Lower leg skin (tissue), 4 donors: Measurements from ENCODE around the gene BSPRY. TPM values are rescaled to one million over a fixed set of nuclear protein-coding genes. Genes with fewer than 3 reads are reported as not detected.

Experiments used
- DNase-seq, 2 donors: peaks; one replicate each; pipeline ENCODE4 v3.0.0-alpha.2; 2019; ENCODE audit warnings: low spot score in 2 of 2
- H3K4me3 ChIP-seq: fragments of 200-600 bp; sonication (generic); 2 replicates; pipeline ENCODE4 v1.5.1; 2017; ENCODE audit warnings: mild to moderate bottlenecking, low read depth; ENCODE audit not compliant: poor library complexity, severe bottlenecking
- POLR2A ChIP-seq, 2 donors: fragments of 450-650 bp; IDR thresholded peaks; one replicate each; pipeline ENCODE4 v1.6.1; 2016 to 2017; ENCODE audit warnings: antibody characterized with exemption in 2 of 2, mild to moderate bottlenecking in 1 of 2, moderate library complexity in 1 of 2
- WGBS, 2 donors: methylation state at CpG; one replicate each; pipeline ENCODE4 v1.1.5; 2018; 5-methylcytosine and 5-hydroxymethylcytosine counted together
- intact Hi-C: fragments of 100-400 bp; cut with DNase I; formaldehyde crosslinking; loops from one replicate; pipeline ENCODE4 v1.15.0; 2023; ENCODE audit warnings: low total_unique reads
- total RNA-seq, 4 donors: library from RNA; depleted of rRNA; stranded (reverse); fragments of >200 nt; gene quantifications; one replicate each; pipeline ENCODE4 v1.1.0, GENCODE V29; 2016
- TF ChIP-seq, protein P1 (sequence below), 3 donors: fragments of 450-650 bp; IDR thresholded peaks; one replicate each; pipeline ENCODE4 v1.5.1; 2016; ENCODE audit warnings: antibody characterized with exemption in 3 of 3, mild to moderate bottlenecking in 3 of 3, moderate library complexity in 2 of 3

BSPRY gene
- total RNA-seq, 4 donors from 2014 or later, result 36.9 to 56.9 (median 43.4) TPM

DNA sequence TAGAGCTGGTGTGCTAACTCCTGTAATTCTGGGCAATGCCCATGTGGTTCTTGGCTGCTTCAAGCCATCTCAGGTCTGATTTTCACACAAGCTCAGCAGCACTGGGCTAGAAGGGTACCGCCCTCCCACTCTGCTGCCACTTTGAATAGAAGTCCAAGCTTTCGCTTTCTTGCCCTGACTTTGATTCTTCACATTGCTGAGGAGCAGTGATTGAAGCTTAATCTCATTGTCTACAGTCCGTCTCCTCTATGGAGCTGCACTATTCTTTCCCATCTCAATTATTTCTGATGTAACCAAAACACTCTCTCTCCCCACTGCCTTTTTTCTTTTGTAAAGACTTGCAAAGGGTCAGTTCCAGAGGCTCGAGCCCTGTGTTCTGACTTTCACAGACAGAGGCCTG is 33.3 kb upstream of the BSPRY start:
- WGBS, 2 donors, result 87 to 95% methylated on average over 4 of the region's 4 CpGs
- intact Hi-C loops, result no loop called here

DNA sequence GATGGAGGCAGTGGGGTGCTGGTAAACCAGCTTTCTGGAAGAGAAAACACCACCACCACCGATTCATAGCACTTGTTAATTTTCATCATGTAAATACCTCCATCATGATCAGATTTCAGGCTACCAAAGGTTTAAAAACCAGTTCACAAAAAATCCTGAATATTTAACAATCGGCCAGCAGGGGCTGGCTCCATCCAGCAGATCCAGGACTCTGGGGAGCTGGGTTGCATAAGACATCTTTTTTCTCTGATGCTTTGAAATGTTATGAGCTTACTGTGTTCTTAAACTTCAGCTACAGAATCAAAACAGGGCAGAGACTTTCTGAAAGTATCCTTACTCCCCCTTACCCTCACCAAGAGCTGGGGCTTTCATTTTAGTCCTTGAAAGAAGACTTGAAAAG is 31.6 kb upstream of the BSPRY start:
- 70 to 72% methylated on average over 2 of the region's 2 CpGs for WGBS, 2 donors
- intact Hi-C loops, result no loop called here

More for the DNA sequence above, 33.3 kb upstream of the BSPRY start:
- DNase-seq, result no peak
- TF ChIP-seq, protein P1, sequence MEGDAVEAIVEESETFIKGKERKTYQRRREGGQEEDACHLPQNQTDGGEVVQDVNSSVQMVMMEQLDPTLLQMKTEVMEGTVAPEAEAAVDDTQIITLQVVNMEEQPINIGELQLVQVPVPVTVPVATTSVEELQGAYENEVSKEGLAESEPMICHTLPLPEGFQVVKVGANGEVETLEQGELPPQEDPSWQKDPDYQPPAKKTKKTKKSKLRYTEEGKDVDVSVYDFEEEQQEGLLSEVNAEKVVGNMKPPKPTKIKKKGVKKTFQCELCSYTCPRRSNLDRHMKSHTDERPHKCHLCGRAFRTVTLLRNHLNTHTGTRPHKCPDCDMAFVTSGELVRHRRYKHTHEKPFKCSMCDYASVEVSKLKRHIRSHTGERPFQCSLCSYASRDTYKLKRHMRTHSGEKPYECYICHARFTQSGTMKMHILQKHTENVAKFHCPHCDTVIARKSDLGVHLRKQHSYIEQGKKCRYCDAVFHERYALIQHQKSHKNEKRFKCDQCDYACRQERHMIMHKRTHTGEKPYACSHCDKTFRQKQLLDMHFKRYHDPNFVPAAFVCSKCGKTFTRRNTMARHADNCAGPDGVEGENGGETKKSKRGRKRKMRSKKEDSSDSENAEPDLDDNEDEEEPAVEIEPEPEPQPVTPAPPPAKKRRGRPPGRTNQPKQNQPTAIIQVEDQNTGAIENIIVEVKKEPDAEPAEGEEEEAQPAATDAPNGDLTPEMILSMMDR (IDR thresholded peaks at IDR 0.05), result no peak
- no peak for TF ChIP-seq POLR2A (IDR thresholded peaks at IDR 0.05)
- no peak overlapping the region for H3K4me3 ChIP-seq

DNA sequence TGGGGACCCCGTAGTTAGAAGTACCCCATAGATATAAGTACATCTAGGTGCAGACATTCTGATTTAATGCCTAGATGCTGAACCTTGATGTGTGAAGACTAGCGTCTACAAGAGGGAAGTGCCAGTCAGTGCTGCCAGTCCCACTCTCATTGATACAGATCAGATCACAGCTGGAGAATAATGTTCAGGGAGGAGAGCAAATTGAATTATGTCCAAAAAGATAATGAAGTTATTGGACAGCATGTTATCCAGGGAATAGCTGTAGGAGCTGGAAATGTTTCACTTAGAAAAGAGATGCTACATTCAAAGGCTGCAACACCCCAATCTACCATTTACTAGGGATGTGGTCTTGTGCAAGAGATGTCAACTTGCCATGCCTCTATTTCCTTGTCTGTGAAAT is 30.3 kb upstream of the BSPRY start:
- 87 to 95% methylated on average over 2 of the region's 2 CpGs for WGBS, 2 donors
- no peak overlapping the region for H3K4me3 ChIP-seq
- no peak for DNase-seq
- no peak for TF ChIP-seq POLR2A (IDR thresholded peaks at IDR 0.05)
- TF ChIP-seq, protein P1 (IDR thresholded peaks at IDR 0.05), result no peak
- intact Hi-C loops, result no loop called here

More for the DNA sequence above, 31.6 kb upstream of the BSPRY start:
- no peak for DNase-seq
- no peak overlapping the region for H3K4me3 ChIP-seq
- TF ChIP-seq, protein P1 (IDR thresholded peaks at IDR 0.05), result no peak
- TF ChIP-seq POLR2A (IDR thresholded peaks at IDR 0.05), result no peak

DNA sequence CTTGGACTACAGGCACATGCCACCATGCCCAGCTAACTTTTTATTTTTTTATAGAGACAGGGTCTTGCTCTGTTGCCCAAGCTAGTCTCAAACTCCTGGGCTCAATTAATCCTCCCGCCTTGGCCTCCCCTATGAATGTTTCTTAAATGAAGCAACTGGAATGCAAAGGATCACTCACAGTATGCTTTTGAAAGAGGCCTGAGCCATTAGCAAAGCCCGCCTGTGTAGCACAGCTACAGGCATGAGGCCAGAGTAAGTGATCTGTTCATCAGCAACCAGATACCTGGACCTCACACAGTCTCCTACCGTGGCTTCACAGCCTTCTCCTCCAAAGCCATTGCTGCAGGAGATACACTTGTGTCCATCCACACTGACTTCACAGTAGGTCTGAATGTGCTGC is 29.3 kb upstream of the BSPRY start:
- DNase-seq, result no peak
- TF ChIP-seq POLR2A (IDR thresholded peaks at IDR 0.05), result no peak
- TF ChIP-seq, protein P1 (IDR thresholded peaks at IDR 0.05), result no peak
- intact Hi-C loops, result no loop called here
- H3K4me3 ChIP-seq, result no peak overlapping the region
- 97 to 100% methylated on average over 3 of the region's 3 CpGs for WGBS, 2 donors

DNA sequence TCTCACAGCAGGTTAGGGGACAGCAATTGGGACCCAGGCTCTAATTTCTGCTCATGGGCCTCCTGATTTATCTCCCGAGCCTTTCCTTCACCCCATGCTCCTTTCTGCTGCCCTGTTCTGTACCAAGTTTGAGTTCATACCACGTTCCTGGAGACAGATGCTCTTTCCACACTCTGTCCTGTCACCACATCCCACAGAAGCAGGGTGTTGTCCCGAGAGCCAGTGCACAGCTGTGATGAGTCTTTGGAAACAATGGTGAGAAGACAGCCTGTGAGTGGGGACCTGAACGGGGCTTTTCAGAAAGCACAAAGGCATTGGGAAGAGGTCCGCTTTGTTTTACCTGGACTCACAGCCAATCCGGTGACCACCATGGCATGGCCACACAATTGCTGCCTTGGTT is 26.7 kb upstream of the BSPRY start:
- no peak overlapping the region for H3K4me3 ChIP-seq
- TF ChIP-seq, protein P1 (IDR thresholded peaks at IDR 0.05), result no peak
- no peak for TF ChIP-seq POLR2A (IDR thresholded peaks at IDR 0.05)
- 81 to 84% methylated on average over 6 of the region's 6 CpGs for WGBS, 2 donors
- intact Hi-C loops, result no loop called here
- no peak for DNase-seq

DNA sequence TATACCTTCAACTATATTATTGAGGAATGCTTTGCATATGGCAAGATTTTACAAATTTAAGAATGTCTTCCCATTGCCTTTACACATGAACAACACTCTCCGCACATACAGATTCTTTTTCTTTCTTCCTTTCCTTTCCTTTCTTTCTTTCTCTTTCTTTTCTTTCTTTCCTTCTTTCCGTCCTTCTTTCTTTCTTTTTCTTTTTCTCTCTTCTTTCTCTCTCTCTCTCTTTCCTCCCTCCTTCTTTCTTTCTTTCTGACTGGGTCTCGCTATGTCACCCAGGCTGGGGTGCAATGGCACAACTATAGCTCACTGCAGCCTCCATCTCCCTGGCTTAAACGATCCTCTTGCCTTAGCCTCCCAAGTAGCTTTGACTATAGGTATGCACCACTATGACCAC is 23.1 kb upstream of the BSPRY start:
- H3K4me3 ChIP-seq, result no peak overlapping the region
- intact Hi-C loops, result no loop called here
- no peak for DNase-seq
- 95 to 97% methylated on average over 4 of the region's 4 CpGs for WGBS, 2 donors
- no peak for TF ChIP-seq POLR2A (IDR thresholded peaks at IDR 0.05)
- TF ChIP-seq, protein P1 (IDR thresholded peaks at IDR 0.05), result no peak
